Measurements from ENCODE around the gene GPR78. TPM values are rescaled to one million over a fixed set of nuclear protein-coding genes. Genes with fewer than 3 reads are reported as not detected.

Gene GPR78
- total RNA-seq, 2 experiments from 2014 or later = not detected

- H3K4me1 Mint-ChIP-seq (ENCODE audit: low read depth) = no peaks in the 10 kb centered on the region
- H3K4me3 Mint-ChIP-seq = no peak overlapping the region
- Histone ChIP-seq H3K27ac (ENCODE audit: low read depth in 1 of 2, low read length in 2 of 2) (no peak overlapping the region), H3K4me1 (ENCODE audit: insufficient read depth, low read length) (peaks cover 6% of the 10 kb centered on the region), H3K9me3 (ENCODE audit: control insufficient read depth in 1 of 2, insufficient read depth in 1 of 2, low read length in 2 of 2) (no peaks in the 10 kb centered on the region), H3K4me3 (ENCODE audit: low read length) (no peak overlapping the region), H3K36me3 (ENCODE audit: insufficient read depth, low read length) (no peaks in the 10 kb centered on the region), H3K27me3 (ENCODE audit: control insufficient read depth in 1 of 2, insufficient read depth in 2 of 2, low read length in 2 of 2) (no peaks in the 10 kb centered on the region)
- no peak overlapping the region for H3K27ac Mint-ChIP-seq
- H3K36me3 Mint-ChIP-seq (ENCODE audit: low read depth) = no peaks in the 10 kb centered on the region
- no peaks in the 10 kb centered on the region for H3K9me3 Mint-ChIP-seq
- peaks cover 14% of the 10 kb centered on the region for H3K27me3 Mint-ChIP-seq
- DNase-seq = no peak
- TF ChIP-seq, protein P1, sequence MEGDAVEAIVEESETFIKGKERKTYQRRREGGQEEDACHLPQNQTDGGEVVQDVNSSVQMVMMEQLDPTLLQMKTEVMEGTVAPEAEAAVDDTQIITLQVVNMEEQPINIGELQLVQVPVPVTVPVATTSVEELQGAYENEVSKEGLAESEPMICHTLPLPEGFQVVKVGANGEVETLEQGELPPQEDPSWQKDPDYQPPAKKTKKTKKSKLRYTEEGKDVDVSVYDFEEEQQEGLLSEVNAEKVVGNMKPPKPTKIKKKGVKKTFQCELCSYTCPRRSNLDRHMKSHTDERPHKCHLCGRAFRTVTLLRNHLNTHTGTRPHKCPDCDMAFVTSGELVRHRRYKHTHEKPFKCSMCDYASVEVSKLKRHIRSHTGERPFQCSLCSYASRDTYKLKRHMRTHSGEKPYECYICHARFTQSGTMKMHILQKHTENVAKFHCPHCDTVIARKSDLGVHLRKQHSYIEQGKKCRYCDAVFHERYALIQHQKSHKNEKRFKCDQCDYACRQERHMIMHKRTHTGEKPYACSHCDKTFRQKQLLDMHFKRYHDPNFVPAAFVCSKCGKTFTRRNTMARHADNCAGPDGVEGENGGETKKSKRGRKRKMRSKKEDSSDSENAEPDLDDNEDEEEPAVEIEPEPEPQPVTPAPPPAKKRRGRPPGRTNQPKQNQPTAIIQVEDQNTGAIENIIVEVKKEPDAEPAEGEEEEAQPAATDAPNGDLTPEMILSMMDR (IDR thresholded peaks at IDR 0.05) = no peak
- intact Hi-C loops (cut with DNase I, micrococcal nuclease) = loop anchor here in 1 of 2 experiments (10.0 kb wide), 1 partner anchor 306 kb away; no protein-coding TSS in a partner anchor
- POLR2A ChIA-PET = no interaction called here
- CTCF ChIA-PET = no interaction called here
- no peak for ATAC-seq (ENCODE audit: poor library complexity)
Observed at GRCh38 chr4:8608714-8609391, 28.7 kb downstream of the GPR78 start.

DNA sequence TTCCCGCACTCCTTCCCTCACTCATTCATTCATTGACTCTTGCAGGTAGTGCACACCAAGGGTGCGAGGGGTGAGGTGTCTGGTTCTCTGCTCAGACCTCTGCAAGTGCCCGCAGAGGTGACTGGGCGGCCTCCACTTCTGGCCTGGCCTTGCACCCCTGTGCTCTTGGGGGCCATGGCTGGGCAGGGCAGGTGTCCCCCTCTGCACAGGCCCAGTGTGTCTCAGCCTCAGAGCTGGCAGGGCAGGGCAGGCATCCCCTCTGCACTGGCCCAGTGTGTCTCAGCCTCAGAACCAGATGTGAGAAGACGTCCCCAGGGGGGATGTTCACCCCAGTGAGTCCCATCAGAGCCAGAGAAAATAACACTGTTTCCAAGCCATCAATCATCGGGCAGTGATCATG, 29.2 kb downstream of the GPR78 start:
- no peak overlapping the region for H3K4me3 ChIP-seq (ENCODE audit: low read length)
- no peak overlapping the region for H3K4me3 Mint-ChIP-seq
- ATAC-seq (ENCODE audit: poor library complexity) = no peak
- H3K4me1 Mint-ChIP-seq (ENCODE audit: low read depth) = no peaks in the 10 kb centered on the region
- H3K36me3 Mint-ChIP-seq (ENCODE audit: low read depth) = no peaks in the 10 kb centered on the region
- H3K27me3 Mint-ChIP-seq = peaks cover 14% of the 10 kb centered on the region
- H3K27ac Mint-ChIP-seq = no peak overlapping the region
- H3K9me3 ChIP-seq (ENCODE audit: control insufficient read depth in 1 of 2, insufficient read depth in 1 of 2, low read length in 2 of 2) = peaks cover 0 to 1% of the 10 kb centered on the region in 2 experiments
- CTCF ChIA-PET = no interaction called here
- POLR2A ChIA-PET = no interaction called here
- no peak overlapping the region for H3K27ac ChIP-seq (ENCODE audit: low read depth in 1 of 2, low read length in 2 of 2)
- no peaks in the 10 kb centered on the region for H3K36me3 ChIP-seq (ENCODE audit: insufficient read depth, low read length)
- peaks cover 6% of the 10 kb centered on the region for H3K4me1 ChIP-seq (ENCODE audit: insufficient read depth, low read length)
- intact Hi-C loops (cut with DNase I, micrococcal nuclease) = loop anchor here in 1 of 2 experiments (10.0 kb wide), 1 partner anchor 305 kb away; no protein-coding TSS in a partner anchor
- H3K9me3 Mint-ChIP-seq = no peaks in the 10 kb centered on the region
- H3K27me3 ChIP-seq (ENCODE audit: control insufficient read depth in 1 of 2, insufficient read depth in 2 of 2, low read length in 2 of 2) = no peaks in the 10 kb centered on the region
- TF ChIP-seq, protein P1 (IDR thresholded peaks at IDR 0.05) = no peak
- no peak for DNase-seq

DNA sequence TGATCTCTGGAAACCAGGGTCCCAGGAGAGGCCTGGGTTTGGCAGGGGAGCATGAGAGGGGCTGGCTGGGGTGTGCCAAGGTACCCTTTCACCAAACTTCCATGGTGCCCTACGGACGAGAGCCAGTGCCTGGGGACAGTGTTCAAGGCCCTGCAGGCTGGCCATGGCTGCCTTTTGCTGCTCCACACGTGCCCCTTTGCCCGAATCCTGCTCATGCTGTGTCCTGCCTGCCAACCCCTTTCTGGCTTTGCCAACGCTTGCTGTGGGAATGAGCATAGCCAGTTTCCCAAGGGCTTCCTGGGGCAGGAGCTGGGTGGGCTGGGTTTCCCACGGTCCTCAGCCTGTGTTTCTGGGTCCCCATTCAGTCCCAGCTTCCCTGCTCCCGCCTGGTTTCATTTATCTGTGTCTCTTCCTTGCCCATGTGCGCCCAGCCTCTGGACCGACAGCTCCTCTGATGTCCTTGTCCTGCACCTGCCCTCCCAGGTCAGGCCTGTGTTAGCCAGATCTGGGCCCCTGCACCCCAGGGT, 29.7 kb downstream of the GPR78 start:
- H3K9me3 Mint-ChIP-seq = no peaks in the 10 kb centered on the region
- intact Hi-C loops (cut with DNase I, micrococcal nuclease) = loop anchor here in 1 of 2 experiments (10.0 kb wide), 1 partner anchor 305 kb away; no protein-coding TSS in a partner anchor
- CTCF ChIA-PET = no interaction called here
- Histone ChIP-seq H3K27ac (ENCODE audit: low read depth in 1 of 2, low read length in 2 of 2) (no peak overlapping the region), H3K9me3 (ENCODE audit: control insufficient read depth in 1 of 2, insufficient read depth in 1 of 2, low read length in 2 of 2) (peaks cover 0 to 5% of the 10 kb centered on the region in 2 experiments), H3K27me3 (ENCODE audit: control insufficient read depth in 1 of 2, insufficient read depth in 2 of 2, low read length in 2 of 2) (no peaks in the 10 kb centered on the region), H3K4me1 (ENCODE audit: insufficient read depth, low read length) (peaks cover 6% of the 10 kb centered on the region), H3K36me3 (ENCODE audit: insufficient read depth, low read length) (no peaks in the 10 kb centered on the region), H3K4me3 (ENCODE audit: low read length) (no peak overlapping the region)
- H3K4me1 Mint-ChIP-seq (ENCODE audit: low read depth) = no peaks in the 10 kb centered on the region
- POLR2A ChIA-PET = no interaction called here
- H3K27ac Mint-ChIP-seq = no peak overlapping the region
- no peak overlapping the region for H3K4me3 Mint-ChIP-seq
- TF ChIP-seq, protein P1 (IDR thresholded peaks at IDR 0.05) = no peak
- no peak for ATAC-seq (ENCODE audit: poor library complexity)
- H3K27me3 Mint-ChIP-seq = peaks cover 14% of the 10 kb centered on the region
- no peak for DNase-seq
- no peaks in the 10 kb centered on the region for H3K36me3 Mint-ChIP-seq (ENCODE audit: low read depth)

Measured in CD4-positive, alpha-beta T cell (primary cell).